GM12873 (cell line): ENCODE results near the gene HCN1.

ENCODE experiments used
- TF ChIP-seq, protein P1 (sequence below): IDR thresholded peaks from 2 replicates; pipeline ENCODE4 v1.5.1; 2012; ENCODE audit warnings: low read depth, mild to moderate bottlenecking, moderate library complexity, low read length, control low read depth; ENCODE audit not compliant: insufficient read depth; ENCODE audit errors: missing control alignments

HCN1 gene

GRCh38 chr5:45260292-45260691 is 435.9 kb downstream of the HCN1 start:
- TF ChIP-seq, protein P1, sequence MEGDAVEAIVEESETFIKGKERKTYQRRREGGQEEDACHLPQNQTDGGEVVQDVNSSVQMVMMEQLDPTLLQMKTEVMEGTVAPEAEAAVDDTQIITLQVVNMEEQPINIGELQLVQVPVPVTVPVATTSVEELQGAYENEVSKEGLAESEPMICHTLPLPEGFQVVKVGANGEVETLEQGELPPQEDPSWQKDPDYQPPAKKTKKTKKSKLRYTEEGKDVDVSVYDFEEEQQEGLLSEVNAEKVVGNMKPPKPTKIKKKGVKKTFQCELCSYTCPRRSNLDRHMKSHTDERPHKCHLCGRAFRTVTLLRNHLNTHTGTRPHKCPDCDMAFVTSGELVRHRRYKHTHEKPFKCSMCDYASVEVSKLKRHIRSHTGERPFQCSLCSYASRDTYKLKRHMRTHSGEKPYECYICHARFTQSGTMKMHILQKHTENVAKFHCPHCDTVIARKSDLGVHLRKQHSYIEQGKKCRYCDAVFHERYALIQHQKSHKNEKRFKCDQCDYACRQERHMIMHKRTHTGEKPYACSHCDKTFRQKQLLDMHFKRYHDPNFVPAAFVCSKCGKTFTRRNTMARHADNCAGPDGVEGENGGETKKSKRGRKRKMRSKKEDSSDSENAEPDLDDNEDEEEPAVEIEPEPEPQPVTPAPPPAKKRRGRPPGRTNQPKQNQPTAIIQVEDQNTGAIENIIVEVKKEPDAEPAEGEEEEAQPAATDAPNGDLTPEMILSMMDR = no peak

- TF ChIP-seq, protein P1 = no peak
Measured at GRCh38 chr5:45252978-45253377, 443.2 kb downstream of the HCN1 start.

DNA sequence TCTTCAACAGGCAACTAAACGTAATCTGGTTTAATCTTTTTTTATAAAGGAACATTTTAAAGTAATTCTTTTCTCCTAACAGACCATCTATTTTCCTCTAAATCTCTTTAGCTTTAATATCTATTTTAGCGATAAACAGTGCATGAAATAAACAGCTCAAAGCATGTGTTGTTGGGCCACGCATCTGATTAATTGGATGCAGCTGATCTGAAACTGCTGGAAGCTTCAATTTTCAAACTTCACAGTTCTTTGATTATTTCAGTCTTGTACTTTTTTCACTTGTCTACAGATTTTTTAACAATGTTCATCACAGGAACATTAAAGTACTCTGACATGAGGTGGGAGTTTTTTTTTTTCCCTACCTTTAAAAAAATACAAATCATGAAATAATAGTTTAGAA is 443.6 kb downstream of the HCN1 start:
- TF ChIP-seq, protein P1 = no peak

DNA sequence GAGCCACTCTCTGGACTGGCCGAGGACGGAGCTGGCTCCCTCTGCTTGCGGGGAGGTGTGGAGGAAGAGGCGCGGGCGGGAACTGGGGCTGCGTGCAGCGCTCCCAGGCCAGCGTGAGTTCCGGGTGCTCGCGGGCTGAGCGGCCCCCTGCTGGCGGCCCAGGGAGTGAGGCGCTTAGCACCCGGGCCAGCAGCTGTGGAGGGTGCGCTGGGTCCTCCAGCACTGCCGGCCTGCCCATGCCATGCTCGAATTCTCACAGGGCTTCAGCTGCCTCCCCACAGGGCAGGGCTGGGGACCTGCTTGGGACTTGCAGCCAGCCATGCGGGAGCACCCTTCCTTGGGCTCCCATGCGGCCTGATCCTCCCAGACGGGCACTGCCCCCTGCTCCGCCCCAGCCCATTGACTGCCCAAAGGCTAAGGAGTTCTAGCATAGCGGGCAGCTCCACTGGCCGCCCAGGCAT is 470.6 kb downstream of the HCN1 start:
- TF ChIP-seq, protein P1 = no peak

DNA sequence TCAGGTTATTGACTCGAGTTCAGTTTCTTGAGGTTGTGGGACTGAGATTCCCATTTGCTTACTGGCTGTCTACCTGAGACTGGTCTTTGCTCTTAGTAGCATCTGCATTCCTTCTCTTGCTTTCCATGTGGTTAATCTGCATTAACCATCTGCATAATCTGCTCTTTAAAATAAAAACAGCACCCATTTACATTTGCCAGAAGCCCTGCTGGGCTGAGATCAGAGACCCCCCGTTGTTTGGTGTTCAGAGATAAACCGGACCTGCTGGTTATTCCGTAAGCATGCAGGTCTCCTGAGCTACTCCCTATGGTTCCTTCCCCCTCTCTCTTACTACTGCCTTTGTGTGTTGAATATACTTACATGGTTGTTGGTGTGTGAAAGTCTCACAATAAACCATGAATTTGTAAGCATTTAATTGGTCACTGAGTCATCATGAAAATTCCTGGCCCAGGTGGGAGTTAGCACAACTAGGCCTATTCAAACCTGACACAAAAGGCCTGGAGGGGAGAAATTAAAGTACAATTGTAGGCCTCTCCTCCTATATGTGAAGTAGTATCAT is 490.7 kb downstream of the HCN1 start:
- TF ChIP-seq, protein P1 = no peak
